PC-9 (cell line): ENCODE data around the gene TRIM71.

Source experiments
- CTCF ChIP-seq: fragments of 200-600 bp; sonication (generic); conservative IDR thresholded peaks from 2 replicates; pipeline ENCODE4 v1.6.1; 2017; ENCODE audit warnings: mixed run types, antibody characterized with exemption, mild to moderate bottlenecking, moderate library complexity
- EZH2 ChIP-seq: fragments of 200-600 bp; sonication (generic); IDR thresholded peaks from 2 replicates; pipeline ENCODE4 v1.8.0; 2017; ENCODE audit warnings: antibody characterized with exemption, low read depth

- TF ChIP-seq CTCF (no peak), EZH2 (no peak)
Observed at GRCh38 chr3:32813180-32813579, 4.6 kb upstream of the TRIM71 start.
